NCI-H1048 (cell line): Measurements from ENCODE around the gene STARD3NL.
"Not testable (repeated sequence)": the region's sequence is repeated elsewhere in the genome, so short reads cannot be mapped to it uniquely, and the experiment has no call there.

Experiments used
- DNase-seq: peaks from one replicate; lab custom pipeline; 2025; lab: John Stamatoyannopoulos, UW

Gene STARD3NL

GRCh38 chr7:38269704-38270346, 91.8 kb downstream of the STARD3NL start:
- not testable (repeated sequence) for DNase-seq

GRCh38 chr7:38270405-38270804, 92.4 kb downstream of the STARD3NL start:
- DNase-seq = not testable (repeated sequence)

- DNase-seq = no peak
Observed at GRCh38 chr7:38273286-38273995, 95.4 kb downstream of the STARD3NL start, which contains the start of gene TARP. Gene TARP, minus strand, starts transcription at chr7:38273636.

GRCh38 chr7:38274486-38274885, 96.4 kb downstream of the STARD3NL start:
- no peak for DNase-seq

GRCh38 chr7:38274927-38275620, 97.0 kb downstream of the STARD3NL start:
- no peak for DNase-seq

- DNase-seq = no peak
Observed at GRCh38 chr7:38276096-38276877, 98.2 kb downstream of the STARD3NL start.

- no peak for DNase-seq
Observed at GRCh38 chr7:38280000-38280399, 102.0 kb downstream of the STARD3NL start.
